Gastrocnemius medialis (tissue), 4 donors: ENCODE data around the gene ACTL7A.

Experiments used
- POLR2A ChIP-seq, 2 donors: fragments of 450-650 bp; IDR thresholded peaks; one replicate each; pipeline ENCODE4 v1.6.1; 2017; ENCODE audit warnings: antibody characterized with exemption in 2 of 2, mild to moderate bottlenecking in 2 of 2, moderate library complexity in 2 of 2
- TF ChIP-seq, protein P1 (sequence below), 5 experiments: fragments of 450-650 bp in 3 of 5; fragments of 200-600 bp in 2 of 5; sonication (generic) in 2 of 5; IDR thresholded peaks in 4 of 5; conservative IDR thresholded peaks in 1 of 5; 1 replicate in 4 of 5; 2 replicates in 1 of 5; pipeline ENCODE4 v1.5.1; 2016 to 2019; ENCODE audit warnings: antibody characterized with exemption in 5 of 5, mild to moderate bottlenecking in 3 of 5, moderate library complexity in 3 of 5

GRCh38 chr9:108867829-108868228 lies 5.8 kb downstream of the ACTL7A start:
- TF ChIP-seq, protein P1, sequence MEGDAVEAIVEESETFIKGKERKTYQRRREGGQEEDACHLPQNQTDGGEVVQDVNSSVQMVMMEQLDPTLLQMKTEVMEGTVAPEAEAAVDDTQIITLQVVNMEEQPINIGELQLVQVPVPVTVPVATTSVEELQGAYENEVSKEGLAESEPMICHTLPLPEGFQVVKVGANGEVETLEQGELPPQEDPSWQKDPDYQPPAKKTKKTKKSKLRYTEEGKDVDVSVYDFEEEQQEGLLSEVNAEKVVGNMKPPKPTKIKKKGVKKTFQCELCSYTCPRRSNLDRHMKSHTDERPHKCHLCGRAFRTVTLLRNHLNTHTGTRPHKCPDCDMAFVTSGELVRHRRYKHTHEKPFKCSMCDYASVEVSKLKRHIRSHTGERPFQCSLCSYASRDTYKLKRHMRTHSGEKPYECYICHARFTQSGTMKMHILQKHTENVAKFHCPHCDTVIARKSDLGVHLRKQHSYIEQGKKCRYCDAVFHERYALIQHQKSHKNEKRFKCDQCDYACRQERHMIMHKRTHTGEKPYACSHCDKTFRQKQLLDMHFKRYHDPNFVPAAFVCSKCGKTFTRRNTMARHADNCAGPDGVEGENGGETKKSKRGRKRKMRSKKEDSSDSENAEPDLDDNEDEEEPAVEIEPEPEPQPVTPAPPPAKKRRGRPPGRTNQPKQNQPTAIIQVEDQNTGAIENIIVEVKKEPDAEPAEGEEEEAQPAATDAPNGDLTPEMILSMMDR (IDR thresholded peaks at IDR 0.05 in 4 of 5, conservative IDR thresholded peaks at IDR 0.05 in 1 of 5) = no peak
- TF ChIP-seq POLR2A (IDR thresholded peaks at IDR 0.05) = no peak
